Endodermal cell (in vitro differentiated cells): ENCODE results near the gene ST7. TPM values are rescaled to one million over a fixed set of nuclear protein-coding genes. Genes with fewer than 3 reads are reported as not detected.

Source experiments
- DNase-seq: peaks from one replicate; pipeline ENCODE4 v3.0.0-alpha.2; 2017
- H3K27ac ChIP-seq: 2 replicates; pipeline ENCODE4 v1.5.1; 2013; ENCODE audit warnings: mild to moderate bottlenecking, low read depth, low read length, moderate library complexity
- H3K27me3 ChIP-seq: 2 replicates; pipeline ENCODE4 v1.6.1; 2013; ENCODE audit warnings: mild to moderate bottlenecking, low read length, moderate library complexity; ENCODE audit not compliant: insufficient read depth, control insufficient read depth, poor library complexity, severe bottlenecking
- H3K36me3 ChIP-seq: 2 replicates; pipeline ENCODE4 v1.7.0; 2013; ENCODE audit warnings: mild to moderate bottlenecking, low read length, moderate library complexity; ENCODE audit not compliant: control insufficient read depth, insufficient read depth
- H3K4me1 ChIP-seq: one replicate; pipeline ENCODE4 v1.7.0; 2013; ENCODE audit warnings: low read length; ENCODE audit not compliant: control insufficient read depth, insufficient read depth
- H3K4me3 ChIP-seq: 2 replicates; pipeline ENCODE4 v1.5.1; 2013; ENCODE audit warnings: mild to moderate bottlenecking, low read length, moderate library complexity
- H3K9ac ChIP-seq: 2 replicates; pipeline ENCODE4 v1.6.1; 2013; ENCODE audit warnings: mild to moderate bottlenecking, low read length, moderate library complexity; ENCODE audit not compliant: poor library complexity, severe bottlenecking; ENCODE audit errors: extremely low read depth
- H3K9me3 ChIP-seq: 2 replicates; pipeline ENCODE4 v1.6.1; 2013; ENCODE audit warnings: mild to moderate bottlenecking, low read length, moderate library complexity; ENCODE audit not compliant: control insufficient read depth
- H3K27ac Mint-ChIP-seq: 2 replicates; pipeline ENCODE4 v1.8.0; 2020; ENCODE audit warnings: mixed read lengths
- H3K27me3 Mint-ChIP-seq: 2 replicates; pipeline ENCODE4 v1.8.0; 2021; ENCODE audit warnings: mild to moderate bottlenecking, mixed read lengths; ENCODE audit not compliant: insufficient read depth
- H3K36me3 Mint-ChIP-seq: 2 replicates; pipeline ENCODE4 v1.8.0; 2020; ENCODE audit warnings: low read depth, mixed read lengths
- H3K4me1 Mint-ChIP-seq: 2 replicates; pipeline ENCODE4 v1.8.0; 2020; ENCODE audit warnings: mixed read lengths
- H3K4me3 Mint-ChIP-seq: 2 replicates; pipeline ENCODE4 v1.8.0; 2020; ENCODE audit warnings: mild to moderate bottlenecking, moderate library complexity, mixed read lengths
- H3K9me3 Mint-ChIP-seq: 2 replicates; pipeline ENCODE4 v1.8.0; 2020; ENCODE audit warnings: mild to moderate bottlenecking, mixed read lengths
- CTCF ChIP-seq: fragments of 200-600 bp; sonication (generic); conservative IDR thresholded peaks from 2 replicates; pipeline ENCODE4 v1.5.0; 2021; ENCODE audit warnings: antibody characterized with exemption, mild to moderate bottlenecking
- WGBS, 2 experiments: methylation state at CpG; one replicate each; pipeline versions ENCODE4 v1.1.5 to v1.1.7; 2013; ENCODE audit warnings: missing lambda C conversion rate in 2 of 2, mixed read lengths in 1 of 2; ENCODE audit not compliant: insufficient coverage in 1 of 2, insufficient read length in 1 of 2; 5-methylcytosine and 5-hydroxymethylcytosine counted together
- total RNA-seq, 2 donors: library from RNA; stranded (reverse); fragmentation: NEBNext Ultra II Directional in 1 of 2; extraction: Animal tissue kit (Norgen Biotek cat#: 25700) in 1 of 2; gene quantifications; 2 replicates in 1 of 2; 3 replicates in 1 of 2; pipeline ENCODE4 v1.2.1, GENCODE V29; 2021

Gene ST7
- total RNA-seq, 2 donors from 2014 or later: 6.4 to 8.9 TPM

- DNase-seq: no peak
- H3K4me1 Mint-ChIP-seq: peaks cover 25% of the 10 kb centered on the region
- H3K27ac Mint-ChIP-seq: peak overlapping the region; percentile 47
Observed at GRCh38 chr7:117064688-117065087, 111.4 kb downstream of the ST7 start.

GRCh38 chr7:117065571-117066150, 112.4 kb downstream of the ST7 start:
- H3K9me3 Mint-ChIP-seq: no peaks in the 10 kb centered on the region
- H3K4me3 Mint-ChIP-seq: no peak overlapping the region

More at GRCh38 chr7:117064688-117065087, 111.4 kb downstream of the ST7 start:
- Histone ChIP-seq H3K4me1 (peaks cover 4% of the 10 kb centered on the region), H3K9me3 (no peaks in the 10 kb centered on the region), H3K4me3 (no peak overlapping the region), H3K27me3 (peaks cover 21% of the 10 kb centered on the region), H3K36me3 (no peaks in the 10 kb centered on the region), H3K9ac (no peak overlapping the region), H3K27ac (no peak overlapping the region)
- Mint-ChIP-seq H3K4me3 (no peak overlapping the region), H3K27me3 (no peaks in the 10 kb centered on the region), H3K36me3 (no peaks in the 10 kb centered on the region), H3K9me3 (no peaks in the 10 kb centered on the region)
- WGBS, 2 experiments: 81% methylated on average over 3 of the region's 3 CpGs; no CpG with 5 or more reads in 1 of the 2 experiments
- no peak for TF ChIP-seq CTCF

GRCh38 chr7:117066668-117067067, 113.4 kb downstream of the ST7 start:
- WGBS, 2 experiments: 94% methylated on average over 2 of the region's 3 CpGs; no CpG with 5 or more reads in 1 of the 2 experiments
- Mint-ChIP-seq H3K9me3 (no peaks in the 10 kb centered on the region), H3K36me3 (no peaks in the 10 kb centered on the region), H3K27ac (no peak overlapping the region), H3K4me1 (peaks cover 32% of the 10 kb centered on the region), H3K27me3 (no peaks in the 10 kb centered on the region), H3K4me3 (no peak overlapping the region)
- Histone ChIP-seq H3K27ac (no peak overlapping the region), H3K27me3 (peaks cover 28% of the 10 kb centered on the region), H3K4me1 (peaks cover 5% of the 10 kb centered on the region), H3K36me3 (no peaks in the 10 kb centered on the region), H3K9me3 (no peaks in the 10 kb centered on the region), H3K9ac (no peak overlapping the region), H3K4me3 (no peak overlapping the region)
- no peak for TF ChIP-seq CTCF
- no peak for DNase-seq

More at GRCh38 chr7:117065571-117066150, 112.4 kb downstream of the ST7 start:
- H3K4me1 Mint-ChIP-seq: peaks cover 29% of the 10 kb centered on the region
- no peaks in the 10 kb centered on the region for H3K9me3 ChIP-seq
- H3K4me3 ChIP-seq: no peak overlapping the region
- no peak overlapping the region for H3K9ac ChIP-seq
- no peak overlapping the region for H3K27ac ChIP-seq
- no peak for TF ChIP-seq CTCF
- peaks cover 28% of the 10 kb centered on the region for H3K27me3 ChIP-seq
- H3K4me1 ChIP-seq: peaks cover 4% of the 10 kb centered on the region
- no peak for DNase-seq
- H3K36me3 Mint-ChIP-seq: no peaks in the 10 kb centered on the region
- no peaks in the 10 kb centered on the region for H3K36me3 ChIP-seq
- WGBS, 2 experiments: 83 to 85% methylated on average over 2 to 3 of the region's 3 CpGs
- H3K27ac Mint-ChIP-seq: peak overlapping the region; percentile 2
- H3K27me3 Mint-ChIP-seq: no peaks in the 10 kb centered on the region
